ENCODE measurements around the gene KHDC1L.
"Not testable (repeated sequence)": the region's sequence is repeated elsewhere in the genome, so short reads cannot be mapped to it uniquely, and the experiment has no call there.

Gene KHDC1L

DNA sequence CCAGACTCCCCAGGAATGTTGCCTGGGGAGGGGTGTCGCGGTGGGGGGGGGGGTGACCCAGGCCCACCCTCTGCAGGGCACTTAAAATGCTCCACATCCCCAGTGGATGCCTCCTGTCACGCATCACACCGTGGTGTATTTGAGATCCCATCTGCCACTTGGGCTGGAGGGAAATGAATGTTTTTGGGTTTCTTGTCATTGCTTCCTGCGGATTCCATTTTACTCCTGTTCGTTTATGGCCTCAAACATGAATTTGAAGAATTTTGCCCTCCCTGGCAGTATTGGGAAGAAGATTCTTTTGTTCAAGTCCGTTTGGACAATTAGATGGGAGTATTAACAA lies 38.2 kb upstream of the KHDC1L start:
- H4K20me1 ChIP-seq (ENCODE audit: low read depth, low read length): no peaks in the 10 kb centered on the region
- TF ChIP-seq, protein P1, sequence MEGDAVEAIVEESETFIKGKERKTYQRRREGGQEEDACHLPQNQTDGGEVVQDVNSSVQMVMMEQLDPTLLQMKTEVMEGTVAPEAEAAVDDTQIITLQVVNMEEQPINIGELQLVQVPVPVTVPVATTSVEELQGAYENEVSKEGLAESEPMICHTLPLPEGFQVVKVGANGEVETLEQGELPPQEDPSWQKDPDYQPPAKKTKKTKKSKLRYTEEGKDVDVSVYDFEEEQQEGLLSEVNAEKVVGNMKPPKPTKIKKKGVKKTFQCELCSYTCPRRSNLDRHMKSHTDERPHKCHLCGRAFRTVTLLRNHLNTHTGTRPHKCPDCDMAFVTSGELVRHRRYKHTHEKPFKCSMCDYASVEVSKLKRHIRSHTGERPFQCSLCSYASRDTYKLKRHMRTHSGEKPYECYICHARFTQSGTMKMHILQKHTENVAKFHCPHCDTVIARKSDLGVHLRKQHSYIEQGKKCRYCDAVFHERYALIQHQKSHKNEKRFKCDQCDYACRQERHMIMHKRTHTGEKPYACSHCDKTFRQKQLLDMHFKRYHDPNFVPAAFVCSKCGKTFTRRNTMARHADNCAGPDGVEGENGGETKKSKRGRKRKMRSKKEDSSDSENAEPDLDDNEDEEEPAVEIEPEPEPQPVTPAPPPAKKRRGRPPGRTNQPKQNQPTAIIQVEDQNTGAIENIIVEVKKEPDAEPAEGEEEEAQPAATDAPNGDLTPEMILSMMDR (IDR thresholded peaks at IDR 0.05; ENCODE audit: insufficient read depth, low read length, poor library complexity, severe bottlenecking): no peak
- no peak for TF ChIP-seq EZH2phosphoT487 (conservative IDR thresholded peaks at IDR 0.05; ENCODE audit: low read length)
- H3K9me3 ChIP-seq (ENCODE audit: insufficient read depth, low read length): no peaks in the 10 kb centered on the region
- H3K79me2 ChIP-seq (ENCODE audit: insufficient read depth, low read length): peaks cover 15% of the 10 kb centered on the region
- H3F3A ChIP-seq (ENCODE audit: insufficient read depth): peaks cover 7% of the 10 kb centered on the region; the same call in 1 of the 2 replicates
- peak overlapping the region; percentile 87 for H2AFZ ChIP-seq (ENCODE audit: low read depth, low read length, severe bottlenecking)
- peak overlapping the region; percentile 92 for H3K9ac ChIP-seq (ENCODE audit: low read length)
- no peaks in the 10 kb centered on the region for H3K36me3 ChIP-seq (ENCODE audit: low read length)
- peak overlapping the region; percentile 79 for H3K4me3 ChIP-seq (ENCODE audit: insufficient read depth, low read length, poor library complexity, severe bottlenecking)
- H3K27ac ChIP-seq (ENCODE audit: low read depth, low read length): peak overlapping the region; percentile 49
- no peaks in the 10 kb centered on the region for H3K9me2 ChIP-seq (replicated peaks; ENCODE audit: insufficient read depth, low read length)
- no peaks in the 10 kb centered on the region for H3K27me3 ChIP-seq (ENCODE audit: low read length)
- H3K4me2 ChIP-seq (ENCODE audit: low read depth, low read length, poor library complexity, severe bottlenecking): peak overlapping the region; percentile 96

DNA sequence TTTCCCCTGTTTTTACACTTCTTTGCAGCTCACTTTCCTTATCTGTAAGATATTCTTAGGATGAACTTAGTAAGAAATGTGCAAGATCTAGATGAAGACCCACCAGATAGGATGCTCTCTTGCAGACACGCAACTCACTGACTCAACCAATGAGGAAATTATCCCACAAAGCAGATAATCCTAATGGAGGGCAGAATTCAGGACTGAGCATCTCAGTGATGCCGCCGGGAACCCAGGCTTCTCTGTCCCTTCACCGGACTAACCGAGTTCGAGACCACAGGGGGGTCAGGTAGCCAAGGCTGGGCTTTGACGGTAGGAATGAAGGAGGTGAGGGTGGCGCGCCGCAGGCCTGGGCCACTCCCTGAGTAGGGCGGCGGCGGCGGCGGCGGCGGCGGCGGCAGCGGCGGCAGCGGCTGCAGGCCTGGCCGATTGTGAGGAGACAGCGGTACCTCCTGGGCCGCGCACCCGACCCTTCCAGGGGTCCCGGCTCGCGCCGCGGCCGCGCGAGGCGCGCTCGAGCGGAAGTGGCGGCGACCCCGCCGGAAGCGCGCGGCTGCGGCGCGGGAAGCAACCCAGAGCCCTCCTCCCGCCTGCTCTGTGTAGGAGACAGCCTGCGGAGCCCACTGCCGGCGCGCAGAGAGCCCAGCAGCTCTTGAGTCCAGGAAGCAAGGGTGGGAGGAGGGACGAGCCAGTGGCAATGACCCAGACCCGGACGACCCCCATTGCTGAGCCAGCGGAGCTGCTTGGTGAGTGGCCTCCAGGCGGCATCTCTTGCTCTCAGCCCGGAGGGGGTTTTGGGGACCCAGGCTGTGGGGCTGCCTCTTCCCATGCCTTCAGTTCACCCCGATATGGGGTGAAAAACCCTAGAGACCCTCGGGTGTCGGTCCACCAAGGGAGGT lies 37.6 kb upstream of the KHDC1L start, which contains the start of gene KHDC1:
Gene KHDC1 (minus strand): TSS at position 526 of the 899 bp plus-strand sequence. CDS start 20,679 bp downstream, outside the sequence.
- Histone ChIP-seq H3K9ac (ENCODE audit: low read length) (peak within 1 kb of the TSS; percentile 92), H3K36me3 (ENCODE audit: low read length) (no peaks in the 10 kb centered on the region), H3F3A (ENCODE audit: insufficient read depth) (peaks cover 7% of the 10 kb centered on the region; the same call in 1 of the 2 replicates), H3K4me2 (ENCODE audit: low read depth, low read length, poor library complexity, severe bottlenecking) (peak within 1 kb of the TSS; percentile 96), H3K4me3 (ENCODE audit: insufficient read depth, low read length, poor library complexity, severe bottlenecking) (peak within 1 kb of the TSS; percentile 79), H3K79me2 (ENCODE audit: insufficient read depth, low read length) (peaks cover 15% of the 10 kb centered on the region), H3K27ac (ENCODE audit: low read depth, low read length) (peak within 1 kb of the TSS; percentile 53), H3K9me2 (replicated peaks; ENCODE audit: insufficient read depth, low read length) (no peaks in the 10 kb centered on the region), H3K9me3 (ENCODE audit: insufficient read depth, low read length) (no peaks in the 10 kb centered on the region), H2AFZ (ENCODE audit: low read depth, low read length, severe bottlenecking) (peak within 1 kb of the TSS; percentile 87), H3K27me3 (ENCODE audit: low read length) (no peaks in the 10 kb centered on the region), H4K20me1 (ENCODE audit: low read depth, low read length) (no peaks in the 10 kb centered on the region)
- no peak for TF ChIP-seq EZH2phosphoT487 (conservative IDR thresholded peaks at IDR 0.05; ENCODE audit: low read length)
- TF ChIP-seq, protein P1 (IDR thresholded peaks at IDR 0.05; ENCODE audit: insufficient read depth, low read length, poor library complexity, severe bottlenecking): no peak

DNA sequence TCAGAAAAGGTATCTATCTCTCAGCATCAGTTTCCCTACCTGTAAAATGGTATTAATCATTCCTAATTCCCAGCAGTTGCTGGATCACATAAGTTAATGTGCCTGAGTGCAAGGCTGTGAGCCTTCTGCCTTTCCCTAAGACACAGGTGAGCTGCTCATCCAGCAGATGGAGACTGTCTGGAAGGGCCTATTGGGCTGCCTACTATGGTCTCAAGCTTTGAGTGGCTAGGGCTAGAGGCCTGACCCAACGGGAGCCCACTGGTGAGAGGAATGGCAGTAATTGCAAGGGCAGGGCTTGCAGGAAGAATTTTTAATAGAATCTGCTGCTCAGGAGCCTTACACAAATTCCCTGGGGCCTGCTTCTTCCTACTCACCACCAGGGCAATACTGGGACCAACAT lies 33.4 kb upstream of the KHDC1L start:
- no peak overlapping the region for H3K4me2 ChIP-seq (ENCODE audit: low read depth, low read length, poor library complexity, severe bottlenecking)
- no peak overlapping the region for H3K9ac ChIP-seq (ENCODE audit: low read length)
- H3K27me3 ChIP-seq (ENCODE audit: low read length): no peaks in the 10 kb centered on the region
- H2AFZ ChIP-seq (ENCODE audit: low read depth, low read length, severe bottlenecking): no peak overlapping the region
- H3K27ac ChIP-seq (ENCODE audit: low read depth, low read length): no peak overlapping the region
- no peak overlapping the region for H3K4me3 ChIP-seq (ENCODE audit: insufficient read depth, low read length, poor library complexity, severe bottlenecking)
- H4K20me1 ChIP-seq (ENCODE audit: low read depth, low read length): no peaks in the 10 kb centered on the region
- TF ChIP-seq EZH2phosphoT487 (conservative IDR thresholded peaks at IDR 0.05; ENCODE audit: low read length): no peak
- TF ChIP-seq, protein P1 (IDR thresholded peaks at IDR 0.05; ENCODE audit: insufficient read depth, low read length, poor library complexity, severe bottlenecking): no peak
- H3F3A ChIP-seq (ENCODE audit: insufficient read depth): no peaks in the 10 kb centered on the region; the same call in 1 of the 2 replicates
- no peaks in the 10 kb centered on the region for H3K9me2 ChIP-seq (replicated peaks; ENCODE audit: insufficient read depth, low read length)
- H3K9me3 ChIP-seq (ENCODE audit: insufficient read depth, low read length): no peaks in the 10 kb centered on the region
- peaks cover 6% of the 10 kb centered on the region for H3K79me2 ChIP-seq (ENCODE audit: insufficient read depth, low read length)
- H3K36me3 ChIP-seq (ENCODE audit: low read length): no peaks in the 10 kb centered on the region

DNA sequence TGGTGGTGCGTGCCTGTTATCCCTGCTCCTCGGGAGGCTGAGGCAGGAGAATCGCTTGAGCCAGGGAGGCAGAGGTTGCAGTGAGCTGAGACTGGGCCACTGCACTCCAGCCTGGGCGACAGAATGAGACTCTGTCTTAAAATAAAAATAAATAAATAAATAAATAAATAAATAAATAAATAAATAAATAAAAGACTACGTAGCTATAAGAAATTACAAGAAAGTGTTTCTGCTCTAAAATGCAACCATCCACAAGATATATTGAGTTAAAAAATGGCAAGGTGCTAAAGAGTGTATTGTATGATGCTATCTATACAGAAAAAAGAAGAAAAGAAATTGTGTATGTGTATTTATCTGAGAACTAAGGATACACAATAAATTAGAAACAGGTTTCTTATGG lies 29.0 kb upstream of the KHDC1L start:
- H3K27ac ChIP-seq (ENCODE audit: low read depth, low read length); H3K36me3 ChIP-seq (ENCODE audit: low read length); H3K9ac ChIP-seq (ENCODE audit: low read length); H3F3A ChIP-seq (ENCODE audit: insufficient read depth); H3K27me3 ChIP-seq (ENCODE audit: low read length); H3K9me2 ChIP-seq (replicated peaks; ENCODE audit: insufficient read depth, low read length); H3K4me3 ChIP-seq (ENCODE audit: insufficient read depth, low read length, poor library complexity, severe bottlenecking); H3K9me3 ChIP-seq (ENCODE audit: insufficient read depth, low read length); H2AFZ ChIP-seq (ENCODE audit: low read depth, low read length, severe bottlenecking); H3K4me2 ChIP-seq (ENCODE audit: low read depth, low read length, poor library complexity, severe bottlenecking); H4K20me1 ChIP-seq (ENCODE audit: low read depth, low read length); H3K79me2 ChIP-seq (ENCODE audit: insufficient read depth, low read length): not testable (repeated sequence)

Measured in SU-DHL-6 (cell line).